Vagina (tissue), 2 donors: ENCODE results near the gene SLC24A3. TPM values are rescaled to one million over a fixed set of nuclear protein-coding genes. Genes with fewer than 3 reads are reported as not detected.

Experiments used
- DNase-seq, 2 donors: peaks; one replicate each; pipeline ENCODE4 v3.0.0-alpha.2; 2017; ENCODE audit errors: extremely low spot score in 2 of 2
- H3K27ac ChIP-seq: fragments of 200-600 bp; sonication (generic); one replicate; pipeline ENCODE4 v1.5.1; 2019
- H3K27me3 ChIP-seq: fragments of 200-600 bp; sonication (generic); one replicate; pipeline ENCODE4 v1.5.1; 2019
- H3K36me3 ChIP-seq, 2 donors: fragments of 200-600 bp; sonication (generic); one replicate each; pipeline ENCODE4 v1.5.1; 2017 to 2019
- H3K4me1 ChIP-seq: fragments of 200-600 bp; sonication (generic); one replicate; pipeline ENCODE4 v1.5.1; 2019
- H3K4me3 ChIP-seq, 2 donors: fragments of 200-600 bp; sonication (generic); 1 replicate in 1 of 2; 2 replicates in 1 of 2; pipeline ENCODE4 v1.5.1; 2016 to 2019
- H3K9me3 ChIP-seq: fragments of 200-600 bp; sonication (generic); one replicate; pipeline ENCODE4 v1.5.1; 2019
- POLR2A ChIP-seq, 2 donors: fragments of 450-650 bp; IDR thresholded peaks; one replicate each; pipeline ENCODE4 v1.6.1; 2017; ENCODE audit warnings: antibody characterized with exemption in 2 of 2, mild to moderate bottlenecking in 2 of 2, moderate library complexity in 2 of 2
- POLR2AphosphoS5 ChIP-seq, 2 donors: sonication (generic); formaldehyde crosslinking; IDR thresholded peaks; one replicate each; pipeline ENCODE4 v1.9.0; 2017; ENCODE audit warnings: antibody characterized with exemption in 2 of 2, mild to moderate bottlenecking in 2 of 2, low read depth in 1 of 2; ENCODE audit not compliant: insufficient read depth in 1 of 2
- intact Hi-C: fragments of 100-400 bp; cut with DNase I; formaldehyde crosslinking; loops from one replicate; pipeline ENCODE4 v1.15.1; 2023
- total RNA-seq: library from RNA; depleted of rRNA; stranded (reverse); fragments of >200 nt; gene quantifications from one replicate; pipeline ENCODE4 v1.2.3, GENCODE V29; 2016
- TF ChIP-seq, protein P1 (sequence below), 3 experiments: fragments of 450-650 bp in 2 of 3; fragments of 200-600 bp in 1 of 3; sonication (generic) in 1 of 3; IDR thresholded peaks; one replicate each; pipeline ENCODE4 v1.5.1; 2017 to 2019; ENCODE audit warnings: antibody characterized with exemption in 3 of 3, mild to moderate bottlenecking in 2 of 3, moderate library complexity in 2 of 3

The SLC24A3 gene
- total RNA-seq, 1 donor from 2014 or later: 12.3 TPM

DNA sequence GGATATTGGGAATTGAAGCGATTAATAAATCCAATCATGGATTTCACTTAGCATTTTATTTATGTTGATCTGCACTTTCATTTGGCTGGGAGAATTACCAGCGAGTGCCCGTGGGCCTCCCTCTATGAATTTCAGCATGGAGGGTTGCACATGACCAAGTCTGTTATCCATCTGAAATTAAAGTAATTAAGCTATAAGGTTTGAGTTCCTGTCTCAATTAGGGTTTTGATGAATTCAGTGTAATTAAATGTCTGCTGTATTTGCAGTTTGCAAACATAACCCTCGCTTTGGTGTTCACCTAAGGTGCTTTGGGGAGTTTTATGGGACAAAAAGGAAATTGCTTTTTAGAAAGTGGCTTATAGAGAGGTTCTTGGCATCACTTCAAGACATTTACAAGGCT is 375.8 kb downstream of the SLC24A3 start:
- DNase-seq: no peak
- H3K27me3 ChIP-seq: no peaks in the 10 kb centered on the region
- peaks cover 9% of the 10 kb centered on the region for H3K4me1 ChIP-seq
- H3K36me3 ChIP-seq: no peaks in the 10 kb centered on the region
- H3K27ac ChIP-seq: no peak overlapping the region
- no peak overlapping the region for H3K4me3 ChIP-seq
- no peaks in the 10 kb centered on the region for H3K9me3 ChIP-seq
- intact Hi-C loops: loop anchor here (5.0 kb wide), 1 partner anchor 381 kb away; no protein-coding TSS in a partner anchor
- TF ChIP-seq, protein P1, sequence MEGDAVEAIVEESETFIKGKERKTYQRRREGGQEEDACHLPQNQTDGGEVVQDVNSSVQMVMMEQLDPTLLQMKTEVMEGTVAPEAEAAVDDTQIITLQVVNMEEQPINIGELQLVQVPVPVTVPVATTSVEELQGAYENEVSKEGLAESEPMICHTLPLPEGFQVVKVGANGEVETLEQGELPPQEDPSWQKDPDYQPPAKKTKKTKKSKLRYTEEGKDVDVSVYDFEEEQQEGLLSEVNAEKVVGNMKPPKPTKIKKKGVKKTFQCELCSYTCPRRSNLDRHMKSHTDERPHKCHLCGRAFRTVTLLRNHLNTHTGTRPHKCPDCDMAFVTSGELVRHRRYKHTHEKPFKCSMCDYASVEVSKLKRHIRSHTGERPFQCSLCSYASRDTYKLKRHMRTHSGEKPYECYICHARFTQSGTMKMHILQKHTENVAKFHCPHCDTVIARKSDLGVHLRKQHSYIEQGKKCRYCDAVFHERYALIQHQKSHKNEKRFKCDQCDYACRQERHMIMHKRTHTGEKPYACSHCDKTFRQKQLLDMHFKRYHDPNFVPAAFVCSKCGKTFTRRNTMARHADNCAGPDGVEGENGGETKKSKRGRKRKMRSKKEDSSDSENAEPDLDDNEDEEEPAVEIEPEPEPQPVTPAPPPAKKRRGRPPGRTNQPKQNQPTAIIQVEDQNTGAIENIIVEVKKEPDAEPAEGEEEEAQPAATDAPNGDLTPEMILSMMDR (IDR thresholded peaks at IDR 0.05): no peak
- TF ChIP-seq POLR2A (IDR thresholded peaks at IDR 0.05): no peak

DNA sequence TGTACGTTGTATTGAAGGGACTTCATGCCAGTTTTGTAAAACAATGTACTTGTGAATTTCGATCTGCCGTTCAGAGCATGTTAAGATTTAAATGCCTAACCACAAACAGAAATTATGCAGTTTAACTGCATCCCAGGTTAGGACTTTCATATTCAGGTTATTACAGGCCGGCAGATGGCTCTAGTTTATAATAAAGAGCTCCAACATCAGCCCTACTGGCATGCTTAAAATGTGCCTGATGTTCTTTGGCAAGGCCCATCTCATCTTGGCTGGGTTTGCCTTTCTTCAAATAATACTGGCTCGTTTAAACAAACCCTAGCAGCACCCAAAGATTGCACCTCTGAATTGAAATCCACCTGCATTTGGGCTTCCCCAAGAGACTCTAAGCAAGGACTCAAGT is 376.3 kb downstream of the SLC24A3 start:
- Histone ChIP-seq H3K36me3 (no peaks in the 10 kb centered on the region), H3K4me3 (no peak overlapping the region), H3K27ac (no peak overlapping the region), H3K27me3 (no peaks in the 10 kb centered on the region), H3K9me3 (no peaks in the 10 kb centered on the region), H3K4me1 (peaks cover 9% of the 10 kb centered on the region)
- intact Hi-C loops: loop anchor here (5.0 kb wide), 1 partner anchor 381 kb away; no protein-coding TSS in a partner anchor
- DNase-seq: no peak
- TF ChIP-seq, protein P1 (IDR thresholded peaks at IDR 0.05): no peak
- TF ChIP-seq POLR2AphosphoS5 (IDR thresholded peaks at IDR 0.05; ENCODE audit: insufficient read depth in 1 of 2, low read depth in 1 of 2) (no peak), POLR2A (IDR thresholded peaks at IDR 0.05) (no peak)

DNA sequence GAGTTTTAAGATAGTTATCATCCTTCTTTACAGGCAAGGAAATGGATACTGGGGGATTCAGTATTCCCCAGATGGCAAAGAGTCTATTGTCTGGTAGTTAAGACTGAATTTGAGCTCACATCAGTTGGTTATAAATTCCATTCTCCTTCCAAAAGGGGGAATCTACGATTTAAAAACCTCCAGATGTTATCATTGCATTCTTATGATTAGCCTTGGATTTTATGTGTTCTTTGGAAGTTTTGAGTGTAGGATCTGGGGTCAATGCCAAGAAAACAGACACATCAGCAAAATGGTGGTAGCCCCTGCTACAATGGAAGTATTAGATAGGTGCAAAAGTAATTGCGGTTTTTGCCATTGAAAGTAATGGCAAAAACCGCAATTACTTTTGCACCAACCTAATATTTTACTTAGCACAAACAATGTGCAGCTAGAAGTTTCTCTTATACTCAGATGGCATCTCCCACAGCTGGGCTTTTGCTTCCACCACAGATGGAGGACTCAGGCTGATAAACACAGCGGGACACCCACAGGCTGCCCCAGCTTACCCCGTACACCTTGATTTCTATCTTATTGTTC is 377.4 kb downstream of the SLC24A3 start:
- intact Hi-C loops: loop anchor here (5.0 kb wide), 1 partner anchor 383 kb away; no protein-coding TSS in a partner anchor
- H3K36me3 ChIP-seq: no peaks in the 10 kb centered on the region
- H3K27me3 ChIP-seq: no peaks in the 10 kb centered on the region
- no peak overlapping the region for H3K27ac ChIP-seq
- H3K4me1 ChIP-seq: peaks cover 9% of the 10 kb centered on the region
- H3K4me3 ChIP-seq: no peak overlapping the region
- no peak for TF ChIP-seq POLR2AphosphoS5 (IDR thresholded peaks at IDR 0.05; ENCODE audit: insufficient read depth in 1 of 2, low read depth in 1 of 2)
- TF ChIP-seq, protein P1 (IDR thresholded peaks at IDR 0.05): no peak
- TF ChIP-seq POLR2A (IDR thresholded peaks at IDR 0.05): no peak
- DNase-seq: no peak
- no peaks in the 10 kb centered on the region for H3K9me3 ChIP-seq

DNA sequence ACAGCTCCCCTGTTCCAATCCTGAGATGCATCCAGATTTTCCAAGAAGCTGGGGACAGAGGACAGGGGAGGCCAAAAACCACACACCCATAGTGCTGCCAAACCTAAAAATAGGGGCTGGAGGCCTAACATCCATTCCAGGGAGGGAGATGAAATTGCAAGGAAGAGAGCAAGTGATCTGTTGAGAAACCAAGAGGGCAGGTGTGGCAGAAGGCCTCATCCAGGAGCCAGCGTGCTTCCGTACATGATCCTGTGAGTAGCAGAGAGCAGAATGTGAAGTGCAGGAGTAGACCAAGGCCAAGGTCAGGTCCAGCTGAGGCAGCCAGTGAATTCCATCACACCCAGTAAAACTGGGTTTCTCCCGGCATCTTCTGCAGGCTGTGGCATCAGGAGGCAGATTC is 377.9 kb downstream of the SLC24A3 start:
- H3K9me3 ChIP-seq: no peaks in the 10 kb centered on the region
- H3K27me3 ChIP-seq: no peaks in the 10 kb centered on the region
- H3K4me3 ChIP-seq: no peak overlapping the region
- H3K36me3 ChIP-seq: no peaks in the 10 kb centered on the region
- TF ChIP-seq POLR2AphosphoS5 (IDR thresholded peaks at IDR 0.05; ENCODE audit: insufficient read depth in 1 of 2, low read depth in 1 of 2) (no peak), POLR2A (IDR thresholded peaks at IDR 0.05) (no peak)
- TF ChIP-seq, protein P1 (IDR thresholded peaks at IDR 0.05): no peak
- intact Hi-C loops: no loop called here
- H3K27ac ChIP-seq: no peak overlapping the region
- peaks cover 9% of the 10 kb centered on the region for H3K4me1 ChIP-seq
- no peak for DNase-seq

DNA sequence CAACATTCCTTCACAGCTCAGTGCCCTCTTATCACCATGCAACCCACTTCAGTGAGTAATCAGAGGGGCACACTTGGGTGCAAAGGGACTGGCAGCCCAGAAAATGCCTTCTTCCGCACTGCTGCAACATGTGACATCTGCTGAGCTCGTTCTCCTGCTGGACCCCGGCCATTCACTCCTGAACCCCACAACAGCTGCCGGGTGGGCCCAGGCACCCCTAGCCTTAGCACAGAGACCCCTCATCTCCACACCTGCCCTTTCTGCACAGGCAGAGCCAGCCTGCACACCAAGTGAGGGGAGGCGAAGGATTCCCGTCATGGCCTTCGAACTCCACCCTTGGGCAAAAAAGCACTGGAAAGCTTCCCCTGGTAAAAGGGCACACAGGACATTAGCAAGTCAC is 381.3 kb downstream of the SLC24A3 start:
- H3K27ac ChIP-seq: no peak overlapping the region
- no peaks in the 10 kb centered on the region for H3K27me3 ChIP-seq
- no peaks in the 10 kb centered on the region for H3K36me3 ChIP-seq
- intact Hi-C loops: no loop called here
- DNase-seq: no peak
- H3K4me1 ChIP-seq: peaks cover 9% of the 10 kb centered on the region
- no peak overlapping the region for H3K4me3 ChIP-seq
- TF ChIP-seq POLR2A (IDR thresholded peaks at IDR 0.05) (no peak), POLR2AphosphoS5 (IDR thresholded peaks at IDR 0.05; ENCODE audit: insufficient read depth in 1 of 2, low read depth in 1 of 2) (no peak)
- TF ChIP-seq, protein P1 (IDR thresholded peaks at IDR 0.05): no peak
- no peaks in the 10 kb centered on the region for H3K9me3 ChIP-seq
